IMR-90 (cell line): ENCODE data around the gene PITPNB. TPM values are rescaled to one million over a fixed set of nuclear protein-coding genes. Genes with fewer than 3 reads are reported as not detected.
A peak's percentile ranks its signal among the peaks of the same experiment; 100 is the strongest.

Experiments
- ATAC-seq: fragments of 200-7000 bp; cut with Tn5 transposase; 2 replicates; pipeline ENCODE4 v1.9.1; 2020; ENCODE audit warnings: low read depth, mild to moderate bottlenecking, moderate library complexity
- BruUV-seq: library from RNA; stranded (reverse); fragments of 400-500 nt; replicated peaks from 2 replicates; lab custom pipeline; 2021; lab: Mats Ljungman, UMichigan
- CTCF ChIA-PET: fragments of 300-600 bp; formaldehyde crosslinking; extraction: SDS; loops from one replicate; lab custom pipeline; 2021; ENCODE audit warnings: antibody characterized with exemption; lab: Yijun Ruan, JAX
- POLR2A ChIA-PET: fragments of 300-600 bp; sonication (Branson Sonifier 250); formaldehyde crosslinking; loops from one replicate; lab custom pipeline; 2022; ENCODE audit warnings: antibody characterized with exemption; ENCODE audit not compliant: unreplicated experiment; lab: Charles Lee
- DNase-seq: peaks from one replicate; pipeline ENCODE4 v3.0.0; 2013
- H2AFZ ChIP-seq: replicated peaks from 2 replicates; pipeline ENCODE3; 2013; ENCODE audit warnings: low read length, mild to moderate bottlenecking; ENCODE audit not compliant: poor library complexity
- H2AK5ac ChIP-seq: 2 replicates; pipeline ENCODE4 v1.6.1; 2013; ENCODE audit warnings: low read depth, low read length, inconsistent platforms
- H2AK9ac ChIP-seq: replicated peaks from 2 replicates; pipeline ENCODE3; 2013; ENCODE audit warnings: mild to moderate bottlenecking, low read depth, low read length, moderate library complexity; ENCODE audit not compliant: poor library complexity
- H2BK120ac ChIP-seq: 2 replicates; pipeline ENCODE4 v1.6.1; 2013; ENCODE audit warnings: low read depth, low read length, inconsistent platforms
- H2BK15ac ChIP-seq: 3 replicates; pipeline ENCODE4 v1.6.1; 2013; ENCODE audit warnings: low read depth, low read length, inconsistent platforms
- H2BK20ac ChIP-seq: 2 replicates; pipeline ENCODE4 v1.6.1; 2013; ENCODE audit warnings: low read depth, mild to moderate bottlenecking, inconsistent platforms, low read length, moderate library complexity
- H2BK5ac ChIP-seq: 2 replicates; pipeline ENCODE4 v1.6.1; 2013; ENCODE audit warnings: mild to moderate bottlenecking, low read depth, low read length, inconsistent platforms; ENCODE audit not compliant: poor library complexity, severe bottlenecking
- H3K14ac ChIP-seq: replicated peaks from 2 replicates; pipeline ENCODE4 v1.6.1; 2013; ENCODE audit warnings: low read depth, low read length, inconsistent platforms
- H3K18ac ChIP-seq: 2 replicates; pipeline ENCODE4 v1.6.1; 2013; ENCODE audit warnings: low read depth, low read length, control low read depth
- H3K23ac ChIP-seq: 2 replicates; pipeline ENCODE4 v1.6.1; 2013; ENCODE audit warnings: low read depth, low read length, inconsistent platforms
- H3K27ac ChIP-seq: 2 replicates; pipeline ENCODE4 v1.5.1; 2013; ENCODE audit warnings: mild to moderate bottlenecking, control low read depth, low read length; ENCODE audit not compliant: insufficient read depth
- H3K27me3 ChIP-seq: 2 replicates; pipeline ENCODE4 v1.6.1; 2013; ENCODE audit warnings: low read length; ENCODE audit not compliant: control insufficient read depth, insufficient read depth
- H3K36me3 ChIP-seq: 2 replicates; pipeline ENCODE4 v1.6.1; 2013; ENCODE audit warnings: low read length, mixed read lengths; ENCODE audit not compliant: control insufficient read depth, insufficient read depth
- H3K4ac ChIP-seq: 2 replicates; pipeline ENCODE4 v1.6.1; 2013; ENCODE audit warnings: low read depth, low read length, inconsistent platforms
- H3K4me1 ChIP-seq: 2 replicates; pipeline ENCODE4 v1.6.1; 2013; ENCODE audit warnings: low read length, mixed read lengths; ENCODE audit not compliant: control insufficient read depth, insufficient read depth
- H3K4me2 ChIP-seq: 2 replicates; pipeline ENCODE4 v1.6.1; 2013; ENCODE audit warnings: low read depth, mild to moderate bottlenecking, control low read depth, low read length, moderate library complexity
- H3K4me3 ChIP-seq: 2 replicates; pipeline ENCODE4 v1.5.1; 2013; ENCODE audit warnings: low read depth, mild to moderate bottlenecking, control low read depth, low read length, moderate library complexity; ENCODE audit not compliant: insufficient read depth
- H3K56ac ChIP-seq: 2 replicates; pipeline ENCODE4 v1.6.1; 2013; ENCODE audit warnings: low read length, inconsistent platforms; ENCODE audit not compliant: insufficient read depth; ENCODE audit errors: extremely low read depth
- H3K79me1 ChIP-seq, 2 experiments: 2 replicates each; pipeline ENCODE4 v1.6.1; 2013; ENCODE audit warnings: low read length in 2 of 2, inconsistent platforms in 1 of 2, low read depth in 1 of 2
- H3K9ac ChIP-seq: 2 replicates; pipeline ENCODE4 v1.6.1; 2013; ENCODE audit warnings: low read depth, low read length, control low read depth
- H3K9me1 ChIP-seq: 2 replicates; pipeline ENCODE4 v1.6.1; 2013; ENCODE audit warnings: low read length, inconsistent platforms; ENCODE audit not compliant: insufficient read depth
- H3K9me3 ChIP-seq: 2 replicates; pipeline ENCODE4 v1.6.1; 2013; ENCODE audit warnings: low read length; ENCODE audit not compliant: control insufficient read depth, insufficient read depth
- H4K20me1 ChIP-seq: 2 replicates; pipeline ENCODE4 v1.6.1; 2013; ENCODE audit warnings: low read length, inconsistent platforms; ENCODE audit not compliant: insufficient read depth
- H4K5ac ChIP-seq: 2 replicates; pipeline ENCODE4 v1.6.1; 2013; ENCODE audit warnings: mild to moderate bottlenecking, low read depth, low read length, control low read depth
- H4K8ac ChIP-seq, 2 experiments: 2 replicates each; pipeline ENCODE4 v1.6.1; 2013; ENCODE audit warnings: low read depth in 2 of 2, low read length in 2 of 2, control low read depth in 1 of 2, inconsistent platforms in 1 of 2
- H4K91ac ChIP-seq: 2 replicates; pipeline ENCODE4 v1.6.1; 2013; ENCODE audit warnings: low read depth, low read length, inconsistent platforms; ENCODE audit not compliant: insufficient read depth
- MAFK ChIP-seq: IDR thresholded peaks from 2 replicates; pipeline ENCODE4 v1.6.1; 2012; ENCODE audit warnings: low read depth, low read length, improper control_type of control experiment
- RFX5 ChIP-seq: IDR thresholded peaks from 2 replicates; pipeline ENCODE4 v1.8.0; 2012; ENCODE audit warnings: low read depth, mild to moderate bottlenecking, low read length, moderate library complexity
- SMC3 ChIP-seq: fragments of 150-350 bp; IDR thresholded peaks from 2 replicates; pipeline ENCODE4 v1.6.1; 2016; ENCODE audit warnings: low read depth, mild to moderate bottlenecking, antibody characterized with exemption, low read length, moderate library complexity
- WGBS, 2 experiments: methylation state at CpG; one replicate each; pipeline versions ENCODE4 v1.1.5 to v1.1.7; 2013; ENCODE audit warnings: missing lambda C conversion rate in 2 of 2; ENCODE audit not compliant: insufficient read length in 1 of 2; ENCODE audit errors: extremely low coverage in 2 of 2; 5-methylcytosine and 5-hydroxymethylcytosine counted together
- dilution Hi-C: fragments of 300-500 bp; cut with HindIII; formaldehyde crosslinking; loops from one replicate; pipeline ENCODE4 v1.14.3; 2018; ENCODE audit warnings: low sequenced_read_pairs; ENCODE audit not compliant: unreplicated experiment
- in situ Hi-C: fragments of 300-500 bp; cut with MboI; formaldehyde crosslinking; loops from 3 replicates; pipeline ENCODE4 v1.14.3; 2019; ENCODE audit warnings: low sequenced_read_pairs, inconsistent platforms, mixed read lengths
- intact Hi-C: fragments of 100-400 bp; cut with micrococcal nuclease; formaldehyde crosslinking; loops from 2 replicates; pipeline ENCODE4 v1.10.0; 2022
- polyA plus RNA-seq, 3 experiments: library from polyadenylated mRNA; depleted of rRNA; stranded (reverse); fragments of >200 nt; gene quantifications; 2 replicates each; pipeline ENCODE4 v1.2.3, GENCODE V29; 2012; ENCODE audit warnings: low replicate concordance in 1 of 3
- total RNA-seq: library from RNA; depleted of rRNA; stranded (reverse); fragments of >200 nt; gene quantifications from 2 replicates; pipeline ENCODE4 v1.2.3, GENCODE V29; 2012

The PITPNB gene
- total and polyA plus RNA-seq, 2 of the 4 experiments (the other 2 are of a cell fraction) = 19.7 to 54.5 TPM

DNA sequence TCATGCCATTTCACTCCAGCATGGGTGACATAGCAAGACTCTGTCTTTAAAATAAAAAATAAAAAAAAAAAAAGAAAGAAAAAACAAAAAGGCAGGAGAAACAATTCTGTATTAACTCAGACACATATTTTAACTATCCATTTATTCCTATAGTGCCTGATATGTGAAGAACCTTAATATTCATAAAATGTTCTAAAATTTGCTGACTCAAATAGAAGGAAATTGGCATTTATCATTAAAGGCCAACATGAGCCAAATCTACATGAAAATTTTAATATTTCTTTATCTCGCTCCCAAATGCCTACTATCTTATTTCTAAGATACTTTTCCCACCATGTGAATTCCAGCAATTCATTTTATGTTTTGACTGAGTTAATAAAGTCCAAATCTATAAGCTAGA lies 18.9 kb downstream of the PITPNB start:
- BruUV-seq = no TSS peak
- peaks cover 17 to 69% of the 10 kb centered on the region in 2 experiments for H3K79me1 ChIP-seq
- DNase-seq (no peak), ATAC-seq (no peak)
- H4K5ac ChIP-seq = no peak overlapping the region
- no peak overlapping the region for H3K4me3 ChIP-seq
- dilution Hi-C loops = no loop called here
- H2BK120ac ChIP-seq = no peak overlapping the region
- H2AK5ac ChIP-seq = no peak overlapping the region
- H3K56ac ChIP-seq = no peak overlapping the region
- ChIA-PET POLR2A (no interaction called here), CTCF (interaction anchor here (0.6 to 1.5 kb wide), 2 partner anchors 9 to 14 kb away, joined by 3 to 8 read pairs; no protein-coding TSS in a partner anchor)
- no peak overlapping the region for H3K14ac ChIP-seq
- H4K20me1 ChIP-seq = peaks cover 27% of the 10 kb centered on the region
- no peak overlapping the region for H2BK20ac ChIP-seq
- H3K18ac ChIP-seq = no peak overlapping the region
- peaks cover 42% of the 10 kb centered on the region for H3K36me3 ChIP-seq
- no CpG with 5 or more reads among the region's 1 CpG for WGBS, 2 experiments
- no peaks in the 10 kb centered on the region for H3K9me3 ChIP-seq
- no peaks in the 10 kb centered on the region for H3K27me3 ChIP-seq
- H3K4me1 ChIP-seq = no peaks in the 10 kb centered on the region
- no peak overlapping the region for H3K4ac ChIP-seq
- TF ChIP-seq MAFK (peak; percentile 42), SMC3 (no peak), RFX5 (no peak)
- H2BK15ac ChIP-seq = no peak overlapping the region
- no peak overlapping the region for H4K8ac ChIP-seq
- no peak overlapping the region for H2AK9ac ChIP-seq
- H2AFZ ChIP-seq = no peak overlapping the region
- no peak overlapping the region for H3K27ac ChIP-seq
- H2BK5ac ChIP-seq = no peak overlapping the region
- in situ Hi-C loops = no loop called here
- no peak overlapping the region for H3K9ac ChIP-seq
- intact Hi-C loops = no loop called here
- H3K9me1 ChIP-seq = peaks cover 5% of the 10 kb centered on the region; the same call in 1 of the 2 replicates
- no peak overlapping the region for H3K23ac ChIP-seq
- H3K4me2 ChIP-seq = no peak overlapping the region
- no peak overlapping the region for H4K91ac ChIP-seq
